ENCODE data around the gene IFFO2.

- no peak for TF ChIP-seq YY1 (IDR thresholded peaks at IDR 0.05; ENCODE audit: insufficient read depth, insufficient read length)
- TF ChIP-seq SUZ12 (IDR thresholded peaks at IDR 0.05; ENCODE audit: extremely low read depth, insufficient read depth, insufficient read length): no peak
- no peak for TF ChIP-seq ZNF274 (IDR thresholded peaks at IDR 0.05; ENCODE audit: low read depth, low read length)
These were observed 23.6 kb downstream of the IFFO2 start for GRCh38 chr1:18932879-18933278.
